HG03575 (cell line): Measurements from ENCODE around the gene OSBPL10.

Experiments used
- ATAC-seq: cut with Tn5 transposase; IDR thresholded peaks from one replicate; pipeline ENCODE4 v1.9.1; 2021; ENCODE audit not compliant: unreplicated experiment, insufficient number of reproducible peaks, low FRiP score; ENCODE audit errors: extremely low read depth

The OSBPL10 gene

DNA sequence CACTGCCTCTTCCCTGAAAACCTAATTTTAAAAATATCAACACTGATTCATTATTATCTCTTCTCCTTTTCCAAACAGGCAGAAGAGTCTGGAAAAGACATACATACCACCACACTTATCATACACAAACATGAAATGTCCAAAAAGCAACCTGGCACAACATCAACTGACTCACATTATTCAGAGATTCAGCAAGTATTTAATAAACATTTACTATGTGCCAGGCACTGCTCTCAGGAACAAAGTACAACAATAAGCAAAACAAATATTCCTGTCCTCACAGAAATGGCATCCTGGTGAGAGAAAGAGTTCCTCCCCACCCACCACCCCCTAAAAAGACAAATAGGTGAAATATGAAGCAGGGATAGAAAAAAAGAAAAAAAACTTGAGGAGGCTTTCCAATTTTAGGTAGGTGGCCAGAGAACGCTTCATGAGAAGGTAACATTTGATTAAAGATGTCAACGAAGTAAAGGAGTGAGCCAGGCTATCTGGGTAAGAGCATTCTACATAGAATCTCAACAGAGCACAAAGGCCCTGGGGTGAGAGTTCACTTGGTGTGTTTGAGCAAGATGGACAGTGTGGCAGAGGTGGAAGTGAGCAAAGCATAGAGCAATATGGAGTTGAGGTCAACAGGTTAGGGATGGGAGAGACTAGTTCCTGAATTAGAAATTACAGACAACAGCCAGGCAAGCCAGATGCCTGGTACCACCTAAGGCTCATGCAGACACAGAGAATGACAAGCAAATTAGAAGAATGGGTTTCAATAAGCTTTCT lies 141.7 kb downstream of the OSBPL10 start:
- ATAC-seq = no peak

DNA sequence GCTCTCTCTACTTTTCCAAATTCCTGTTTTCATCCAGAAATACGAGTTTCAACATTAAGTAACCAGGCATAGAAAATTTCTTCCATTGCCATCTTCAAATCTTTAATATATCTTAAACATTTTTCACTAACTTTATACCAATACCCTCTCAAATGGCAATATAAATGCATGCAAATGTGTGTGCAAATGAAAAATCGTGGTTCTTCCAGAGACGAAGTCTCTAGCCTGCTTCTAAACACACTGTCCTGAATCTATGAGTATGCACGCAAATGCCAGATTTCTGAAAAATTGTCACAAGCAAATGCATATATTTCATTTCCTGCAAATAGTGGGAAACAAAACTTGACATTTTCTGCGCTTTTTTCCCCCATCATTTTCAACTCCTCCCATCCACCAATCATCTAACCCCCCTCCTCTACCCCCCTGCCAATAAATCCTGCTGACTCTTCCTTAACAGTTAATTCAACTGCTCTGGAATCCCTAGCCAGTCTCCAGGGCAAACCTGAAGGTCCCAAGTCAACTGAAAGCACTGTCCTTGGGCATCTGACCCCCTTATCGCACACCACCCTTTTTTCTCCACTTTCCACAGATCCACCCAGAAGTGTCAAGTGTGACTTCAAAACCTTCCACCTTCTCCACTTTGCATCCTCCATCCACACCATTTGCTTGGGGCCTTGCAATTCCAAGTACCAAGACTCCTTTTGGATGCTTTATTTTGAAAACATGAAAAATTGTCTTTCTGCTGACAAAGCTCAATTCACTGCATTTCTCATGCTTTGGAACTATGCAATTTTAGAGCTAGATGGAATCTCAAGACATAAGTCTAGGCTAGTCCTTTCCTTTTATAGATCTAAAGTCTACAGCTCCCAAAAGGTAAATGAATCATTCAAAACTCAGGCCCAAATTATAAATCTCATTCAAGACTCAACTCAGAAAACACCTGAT lies 144.7 kb downstream of the OSBPL10 start:
- ATAC-seq = no peak

DNA sequence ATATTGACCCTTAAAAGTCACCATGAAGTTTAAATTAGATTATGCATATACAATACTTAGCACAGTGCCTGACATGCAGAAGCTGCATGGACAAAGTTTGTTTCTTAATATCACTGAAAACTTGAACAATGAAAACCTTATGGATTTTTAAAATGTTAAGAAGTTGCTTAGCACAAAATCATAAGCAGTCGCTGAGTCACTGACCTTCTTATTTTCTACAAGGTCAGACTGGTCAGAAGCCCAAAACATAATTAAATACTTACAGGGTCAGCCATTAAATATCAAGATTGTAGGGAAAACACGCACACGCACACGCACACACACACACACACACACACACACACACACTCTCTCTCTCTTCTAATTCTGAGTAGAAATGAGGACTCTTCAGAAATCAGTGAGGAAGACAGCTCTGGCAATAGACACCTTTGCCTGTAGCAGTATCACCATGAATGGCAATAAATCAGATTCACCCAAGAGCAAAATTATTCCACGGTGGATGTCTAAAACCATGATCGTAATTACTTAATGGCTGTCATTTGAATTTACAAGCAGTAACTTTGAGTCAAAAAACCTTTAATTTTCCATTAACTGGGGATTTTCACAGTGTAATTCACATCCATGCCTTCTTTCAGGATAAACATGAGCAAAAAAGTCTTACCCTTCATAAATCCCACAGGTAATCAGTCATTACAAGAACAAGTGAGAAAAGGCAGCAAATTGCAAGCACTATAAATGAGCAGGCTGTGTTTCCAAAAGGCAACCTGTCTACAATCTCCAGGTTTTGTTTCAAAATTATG lies 147.5 kb downstream of the OSBPL10 start:
- no peak for ATAC-seq

DNA sequence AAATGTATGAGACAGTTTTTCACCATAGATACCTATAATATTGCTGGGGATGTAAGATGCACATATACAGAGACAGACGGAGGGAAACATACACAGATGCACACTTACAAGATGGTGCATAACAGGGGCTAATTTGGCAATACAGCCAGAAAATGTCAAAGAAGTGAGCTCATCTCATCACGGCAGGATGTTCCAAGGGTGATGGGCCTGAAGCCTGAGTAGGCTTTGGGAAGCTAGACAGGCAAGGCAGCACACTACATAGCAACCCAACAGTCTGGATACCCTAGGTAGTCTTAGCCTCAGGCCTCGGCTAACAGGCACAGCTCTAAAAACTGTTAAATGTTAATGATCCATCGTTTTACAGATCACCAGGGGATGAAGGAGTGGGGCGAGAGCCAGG lies 148.5 kb downstream of the OSBPL10 start:
- ATAC-seq = no peak

DNA sequence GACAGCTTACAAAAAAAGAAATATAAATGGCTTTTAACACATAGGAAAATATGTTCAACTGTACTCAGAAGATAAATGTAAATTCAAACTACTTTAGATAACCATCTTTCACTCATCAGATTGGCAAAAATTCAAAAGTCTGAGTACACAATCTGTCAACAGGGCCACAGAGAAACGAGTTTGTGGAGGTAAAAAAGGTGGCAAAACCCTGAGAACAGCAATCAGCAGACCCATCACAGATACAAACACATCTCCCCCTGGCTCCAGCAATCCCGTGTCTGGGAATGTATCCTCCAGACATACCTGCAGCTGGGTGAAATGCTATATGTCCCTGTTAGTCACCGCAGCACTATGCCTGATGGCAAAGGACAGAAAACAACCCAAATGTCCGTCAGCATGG lies 149.5 kb downstream of the OSBPL10 start:
- ATAC-seq = no peak

DNA sequence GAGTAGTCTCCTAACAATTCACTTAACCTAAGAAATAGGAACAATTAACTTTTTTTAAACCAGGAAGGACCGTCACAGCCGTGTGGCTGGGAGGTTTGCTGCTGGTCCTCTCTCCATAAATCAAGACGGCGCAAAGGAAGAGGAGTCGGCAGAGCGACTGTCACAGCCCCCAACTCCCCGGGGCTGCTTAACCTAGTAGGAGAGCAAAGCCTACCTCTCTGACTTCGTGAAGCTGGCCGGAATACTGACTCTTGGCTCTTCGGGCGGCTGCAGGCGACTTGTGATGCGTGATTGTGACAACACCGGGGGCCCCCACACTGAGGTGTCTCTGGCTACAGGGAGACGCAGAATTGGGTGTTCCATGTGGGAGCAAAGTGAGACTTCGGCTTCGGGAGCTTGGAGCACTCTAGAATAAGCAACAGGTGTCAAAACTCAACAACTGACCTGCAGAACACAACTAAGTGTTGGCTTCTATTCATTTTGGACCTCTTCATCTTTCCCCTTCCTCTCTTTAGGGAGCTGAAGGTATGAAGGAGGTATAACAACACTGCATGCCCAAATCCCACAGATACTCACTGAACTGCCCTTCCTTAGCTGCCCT lies 151.1 kb downstream of the OSBPL10 start:
- no peak for ATAC-seq

DNA sequence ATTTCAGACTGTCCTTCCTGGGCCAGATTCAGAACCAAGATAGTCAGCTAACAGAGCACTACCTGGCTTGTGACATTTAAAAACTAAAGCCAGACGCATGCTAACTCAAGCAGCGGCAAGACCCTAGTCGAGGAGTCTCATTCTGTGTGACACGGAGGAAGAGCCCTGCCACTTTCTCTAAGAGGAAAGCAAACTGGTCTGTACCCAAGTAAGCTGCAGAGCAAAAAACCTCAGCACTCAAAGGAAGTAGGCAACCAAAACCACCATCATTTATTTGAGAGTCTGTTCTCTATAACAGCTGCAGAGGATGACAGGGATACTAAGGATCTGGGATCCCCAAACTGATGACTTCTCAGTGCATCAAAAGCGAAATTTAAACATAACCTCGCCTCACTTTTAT lies 152.1 kb downstream of the OSBPL10 start:
- ATAC-seq = no peak

DNA sequence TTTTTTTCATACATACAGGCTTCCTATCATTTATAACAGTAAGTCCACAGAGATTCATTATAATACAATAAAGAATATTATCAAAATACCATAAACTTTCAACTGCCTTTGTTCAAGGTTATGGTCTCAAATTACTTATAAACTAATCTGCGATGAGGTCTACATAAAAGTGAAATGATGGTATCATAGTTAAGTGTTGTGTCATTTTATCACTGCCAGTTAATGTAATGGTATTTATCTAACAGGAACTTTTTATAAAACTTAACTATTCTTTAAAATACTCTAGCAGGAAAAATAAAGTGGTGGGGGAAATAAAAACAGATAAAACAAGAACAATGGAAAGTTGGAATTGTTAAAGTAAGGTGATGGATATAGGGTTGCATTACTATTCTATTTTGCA lies 153.1 kb downstream of the OSBPL10 start:
- no peak for ATAC-seq

DNA sequence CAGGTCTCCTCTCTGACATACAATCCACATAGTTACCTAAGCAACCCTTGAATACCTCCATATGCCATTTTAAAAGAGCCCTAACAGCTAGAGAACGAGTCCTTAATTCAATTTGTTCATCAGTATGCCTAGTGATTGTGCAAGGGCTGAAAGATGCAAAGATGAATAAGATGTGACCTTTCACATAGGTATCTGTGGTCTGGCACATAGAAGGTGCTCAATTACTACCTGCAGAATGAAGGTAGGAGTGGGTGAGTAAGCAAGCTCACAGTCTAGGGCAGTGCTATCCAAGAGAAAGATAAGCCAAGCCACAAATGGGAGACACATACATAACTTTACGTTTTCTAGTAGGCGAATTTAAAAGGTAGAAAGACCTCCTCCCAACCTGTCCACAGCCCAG lies 157.9 kb downstream of the OSBPL10 start:
- no peak for ATAC-seq

DNA sequence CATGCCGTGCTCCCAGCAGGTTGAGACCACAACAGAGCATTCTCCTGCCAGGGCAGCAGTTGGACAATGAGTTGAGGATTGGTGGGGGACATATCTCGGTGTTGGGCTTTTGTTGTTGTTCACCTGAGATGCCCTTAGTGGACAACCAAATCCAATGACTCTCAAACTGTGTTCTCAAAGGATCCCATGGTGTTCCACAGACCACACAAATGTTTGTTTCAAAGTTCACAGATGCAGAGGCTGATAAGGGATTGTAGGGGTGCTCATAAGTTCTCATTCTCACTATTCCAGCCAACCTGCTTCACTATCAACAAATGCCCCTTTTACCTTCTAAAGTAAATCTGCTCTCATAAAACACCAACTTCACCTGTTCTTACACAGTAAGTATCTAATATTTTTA lies 159.9 kb downstream of the OSBPL10 start:
- no peak for ATAC-seq

DNA sequence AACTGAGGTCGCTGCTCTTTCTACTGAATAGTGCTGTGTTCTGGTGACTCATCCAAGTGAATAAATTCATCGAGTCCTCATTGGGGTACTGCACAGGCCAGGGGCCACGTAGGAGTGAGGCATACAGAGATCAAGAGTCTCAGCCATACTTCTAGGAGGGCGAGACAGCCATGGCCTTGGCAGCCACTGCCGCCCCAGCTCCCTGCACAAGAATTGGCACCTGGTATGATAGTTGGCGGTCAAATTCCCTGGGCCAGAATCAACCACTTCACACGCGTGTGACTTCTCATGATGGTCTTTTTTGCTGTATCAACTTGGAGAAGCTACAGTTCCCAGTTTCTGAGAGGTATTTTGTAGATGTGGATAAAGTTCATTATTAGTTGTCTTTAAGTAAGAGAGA lies 161.6 kb downstream of the OSBPL10 start:
- ATAC-seq = no peak

DNA sequence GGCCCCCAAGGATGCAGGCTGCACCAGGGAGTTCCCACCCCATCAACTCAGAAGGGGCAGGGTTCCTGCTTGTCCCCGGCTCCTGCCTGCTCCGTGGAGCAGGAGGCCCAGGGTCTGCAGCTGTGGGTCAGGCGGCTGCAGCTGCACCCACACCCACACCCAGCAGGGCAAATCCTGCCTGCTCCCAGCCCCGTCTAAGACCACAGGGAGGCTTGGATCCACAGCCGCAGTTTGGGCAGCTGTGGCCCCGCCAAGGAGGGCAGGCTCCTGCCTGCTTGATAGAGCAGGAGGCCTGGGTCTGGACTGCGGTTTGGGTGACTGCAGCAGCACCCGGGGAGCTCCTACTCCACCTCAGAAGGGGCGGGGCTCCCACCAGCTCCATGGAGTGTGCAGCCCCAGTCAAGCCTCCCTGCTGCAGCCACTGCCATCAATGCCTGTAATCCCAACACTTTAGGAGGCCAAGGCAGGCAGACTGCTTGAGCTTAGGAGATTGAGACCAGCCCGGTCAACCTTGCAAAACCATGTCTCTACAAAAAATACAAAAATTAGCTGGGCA lies 163.6 kb downstream of the OSBPL10 start:
- ATAC-seq = no peak

DNA sequence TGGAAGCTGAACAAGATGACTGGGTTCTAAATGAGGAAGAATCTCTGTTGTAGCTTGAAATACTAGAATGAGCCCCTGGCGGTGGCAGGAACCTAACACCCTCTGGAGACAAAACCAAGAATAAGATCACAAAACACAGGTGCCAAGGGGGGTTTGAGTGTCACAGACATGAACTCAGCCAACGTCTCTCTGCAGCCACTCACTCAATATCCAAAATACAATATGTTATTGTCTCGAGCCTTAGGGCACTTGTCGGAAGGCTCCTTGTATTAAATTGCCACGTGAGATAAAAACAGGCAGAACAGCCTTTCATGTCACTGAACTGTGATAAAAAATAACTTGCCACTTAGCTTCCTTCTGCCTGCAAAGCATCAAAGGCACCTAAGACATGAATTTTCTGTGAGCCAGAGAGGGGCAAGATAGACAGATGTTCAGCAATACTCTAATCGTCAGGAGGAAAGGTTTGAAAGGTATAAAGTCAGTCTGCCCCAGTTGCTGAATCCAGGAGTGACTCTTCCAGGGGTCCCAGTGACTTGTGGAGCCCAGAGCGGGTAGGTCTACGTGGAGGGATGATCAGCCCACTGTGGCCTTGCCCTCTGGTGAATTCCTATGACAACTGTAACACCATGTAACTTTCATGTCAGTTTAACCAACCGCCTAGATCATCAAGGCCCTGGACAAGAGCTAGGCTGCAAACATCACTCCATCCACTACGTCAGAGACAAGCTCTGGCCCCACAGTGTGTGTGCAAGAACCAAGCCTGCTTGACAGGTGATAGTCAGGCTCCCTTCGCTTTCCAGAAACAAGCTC lies 165.2 kb downstream of the OSBPL10 start:
- no peak for ATAC-seq

DNA sequence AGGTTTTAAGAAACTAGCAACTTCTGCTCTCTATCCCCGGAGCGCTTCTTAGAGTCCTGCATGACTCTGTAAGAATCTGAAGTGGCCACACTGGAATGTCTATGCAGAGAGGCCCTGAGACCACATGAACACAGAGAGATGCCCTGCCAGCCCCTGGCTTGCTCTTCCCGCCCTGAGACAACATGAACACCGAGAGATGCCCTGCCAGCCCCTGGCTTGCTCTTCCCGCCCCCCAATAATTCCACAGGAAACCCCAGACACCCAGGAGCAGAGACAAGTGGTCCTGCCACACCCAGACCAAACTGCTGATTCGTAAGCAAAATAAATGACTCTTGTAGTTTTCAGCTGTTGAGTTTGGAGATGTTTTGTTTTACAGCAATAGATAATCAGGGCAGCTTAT lies 166.1 kb downstream of the OSBPL10 start:
- ATAC-seq = no peak

DNA sequence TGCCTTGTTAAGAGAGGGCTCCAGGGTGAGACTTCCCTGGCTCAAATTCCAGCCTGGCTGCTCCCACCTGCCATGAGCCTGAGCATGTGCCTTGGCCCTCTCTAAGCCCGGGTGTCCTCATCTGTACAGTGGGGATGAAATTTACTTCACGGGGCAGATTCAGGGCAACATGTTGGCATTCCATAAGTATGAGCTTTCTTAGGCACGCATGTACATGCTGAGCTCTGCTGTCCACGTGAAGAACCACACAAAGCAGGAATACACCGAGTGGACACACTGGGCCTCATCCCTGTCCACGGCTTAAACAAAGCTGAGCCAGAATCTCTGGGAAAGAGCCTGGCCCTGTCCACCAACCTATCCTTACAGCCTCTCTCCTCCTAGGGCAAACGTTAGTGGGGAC lies 167.4 kb downstream of the OSBPL10 start:
- ATAC-seq = no peak

DNA sequence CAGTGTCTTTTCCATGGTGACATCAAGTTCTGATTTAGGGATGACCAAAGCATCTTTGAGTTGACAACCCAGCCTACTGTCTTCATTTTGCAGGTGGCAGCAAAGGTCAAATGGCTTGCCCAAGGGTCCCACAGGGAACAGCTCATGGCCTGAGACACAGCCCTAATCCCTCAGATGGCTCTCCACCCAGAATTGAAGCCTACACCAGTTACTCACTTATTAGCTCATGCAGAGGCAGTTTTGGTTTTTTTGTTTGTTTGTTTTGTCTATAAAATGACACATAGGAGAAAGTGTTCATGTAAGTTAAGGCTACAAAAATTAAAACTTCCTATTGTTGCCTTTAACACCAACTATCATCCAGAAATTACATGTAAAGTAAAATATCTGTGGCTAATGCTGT lies 167.9 kb downstream of the OSBPL10 start:
- no peak for ATAC-seq

DNA sequence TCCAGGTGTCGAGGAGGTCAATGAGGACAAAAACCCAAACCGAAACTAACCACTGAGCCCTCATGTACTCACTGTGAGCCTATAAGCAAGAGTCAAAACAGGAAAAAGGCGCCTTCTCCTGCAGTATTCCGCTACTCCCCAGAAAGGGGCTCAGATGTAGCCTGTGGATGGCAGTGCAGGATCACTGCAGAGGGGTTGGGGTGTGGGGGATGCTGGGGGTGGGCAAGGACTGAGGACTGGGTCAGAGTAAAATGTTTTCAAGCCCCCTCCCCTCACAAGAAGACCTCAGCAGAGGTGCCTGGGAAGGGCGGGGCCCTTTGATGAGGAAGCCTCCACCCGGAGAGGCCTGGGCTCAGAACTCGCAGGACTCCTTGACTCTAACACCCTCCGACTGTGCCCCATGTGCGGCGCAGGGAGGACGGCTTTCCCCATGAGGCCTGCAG lies 170.1 kb downstream of the OSBPL10 start:
- ATAC-seq = no peak

DNA sequence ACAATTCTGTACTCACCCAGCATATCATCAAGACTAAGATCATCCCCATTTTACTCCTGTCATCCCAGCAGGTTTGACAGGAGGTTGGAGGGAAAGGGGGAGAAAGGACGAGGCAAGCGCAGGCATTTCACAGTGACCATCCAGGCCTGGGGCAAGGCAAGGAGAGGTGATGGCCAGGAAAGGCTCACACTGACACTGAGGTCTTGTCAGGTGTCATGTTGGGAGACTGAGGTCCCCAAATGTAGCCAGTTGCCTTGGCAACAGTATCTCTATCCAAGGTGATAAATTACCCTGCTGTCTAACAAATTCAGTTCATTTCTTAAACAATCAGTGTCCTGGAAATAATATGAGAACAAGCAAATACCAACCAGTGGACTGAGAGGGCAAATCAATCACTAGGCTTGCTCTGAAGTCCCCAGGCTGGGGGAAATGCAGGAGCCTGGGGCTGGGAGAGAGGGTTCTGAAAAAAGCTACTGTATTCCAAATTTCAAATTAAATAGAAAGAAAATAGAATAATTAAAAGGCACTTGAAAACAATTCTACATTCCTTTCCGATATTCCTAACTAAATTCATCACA lies 172.8 kb downstream of the OSBPL10 start:
- no peak for ATAC-seq
